Measurements from ENCODE around the gene KCNJ5.

The KCNJ5 gene

GRCh38 chr11:128957202-128957482 lies 66.0 kb downstream of the KCNJ5 start:
- no peak overlapping the region for H3K9ac ChIP-seq (ENCODE audit: insufficient read length, low read depth)
- H3K4me3 ChIP-seq (ENCODE audit: insufficient read length, low read depth) = no peak overlapping the region
- no peaks in the 10 kb centered on the region for H3K4me1 ChIP-seq (ENCODE audit: insufficient read depth, insufficient read length)
- DNase-seq (ENCODE audit: low read depth, low spot score) = no peak
- TF ChIP-seq ZNF274 (IDR thresholded peaks at IDR 0.05; ENCODE audit: low read depth, low read length) (no peak), YY1 (IDR thresholded peaks at IDR 0.05; ENCODE audit: insufficient read depth, insufficient read length) (no peak), SUZ12 (IDR thresholded peaks at IDR 0.05; ENCODE audit: extremely low read depth, insufficient read depth, insufficient read length) (no peak)
- no peaks in the 10 kb centered on the region for H3K27me3 ChIP-seq (ENCODE audit: insufficient read depth, insufficient read length)
- no peaks in the 10 kb centered on the region for H3K9me3 ChIP-seq (ENCODE audit: insufficient read depth, low read length)
- no peaks in the 10 kb centered on the region for H3K36me3 ChIP-seq (ENCODE audit: insufficient read depth, insufficient read length, low read length)

DNA sequence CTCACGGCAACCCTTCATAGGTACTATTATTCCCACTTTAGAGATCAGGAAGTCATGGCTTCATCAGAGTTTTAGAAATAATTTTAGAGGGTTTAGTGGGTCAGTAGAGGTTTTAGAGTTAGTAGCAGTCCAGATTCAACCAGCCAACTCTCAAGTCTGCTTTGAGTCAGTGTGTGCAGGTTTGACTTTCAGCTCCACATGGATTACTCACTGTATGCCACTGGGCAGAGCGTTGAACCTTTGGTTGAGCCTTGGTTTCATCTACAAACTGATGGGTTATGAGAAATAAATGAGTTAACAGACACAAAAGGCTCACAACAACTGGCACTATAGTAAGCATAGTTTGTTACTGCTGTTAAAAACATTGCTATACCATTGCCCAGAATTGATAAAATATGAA lies 70.5 kb downstream of the KCNJ5 start:
- Histone ChIP-seq H3K27me3 (ENCODE audit: insufficient read depth, insufficient read length) (no peaks in the 10 kb centered on the region), H3K4me3 (ENCODE audit: insufficient read length, low read depth) (no peak overlapping the region), H3K36me3 (ENCODE audit: insufficient read depth, insufficient read length, low read length) (no peaks in the 10 kb centered on the region), H3K9me3 (ENCODE audit: insufficient read depth, low read length) (no peaks in the 10 kb centered on the region), H3K4me1 (ENCODE audit: insufficient read depth, insufficient read length) (no peaks in the 10 kb centered on the region), H3K9ac (ENCODE audit: insufficient read length, low read depth) (no peak overlapping the region)
- DNase-seq (ENCODE audit: low read depth, low spot score) = no peak
- TF ChIP-seq YY1 (IDR thresholded peaks at IDR 0.05; ENCODE audit: insufficient read depth, insufficient read length) = no peak
- TF ChIP-seq ZNF274 (IDR thresholded peaks at IDR 0.05; ENCODE audit: low read depth, low read length) = no peak
- no peak for TF ChIP-seq SUZ12 (IDR thresholded peaks at IDR 0.05; ENCODE audit: extremely low read depth, insufficient read depth, insufficient read length)

DNA sequence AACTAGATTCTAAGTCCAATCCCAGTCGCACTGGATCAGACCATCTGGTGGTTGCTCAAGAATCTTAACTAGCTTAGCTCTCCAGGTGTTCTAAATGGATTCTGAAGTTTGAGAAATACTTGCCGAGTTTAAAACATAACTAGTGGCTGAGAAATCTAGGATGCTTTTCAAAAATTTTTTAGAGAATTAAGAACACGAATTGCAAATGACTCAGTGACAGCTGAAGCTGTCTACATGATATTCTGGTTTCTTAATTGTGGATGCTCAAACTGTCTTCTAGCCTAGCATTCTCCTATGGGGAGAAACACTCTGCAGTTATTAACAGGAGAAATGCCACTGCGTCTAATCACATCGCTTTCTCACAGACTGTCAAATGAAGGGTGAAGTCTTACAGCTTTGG lies 71.7 kb downstream of the KCNJ5 start:
- H3K36me3 ChIP-seq (ENCODE audit: insufficient read depth, insufficient read length, low read length) = no peaks in the 10 kb centered on the region
- no peak overlapping the region for H3K9ac ChIP-seq (ENCODE audit: insufficient read length, low read depth)
- H3K27me3 ChIP-seq (ENCODE audit: insufficient read depth, insufficient read length) = no peaks in the 10 kb centered on the region
- no peak for TF ChIP-seq SUZ12 (IDR thresholded peaks at IDR 0.05; ENCODE audit: extremely low read depth, insufficient read depth, insufficient read length)
- TF ChIP-seq YY1 (IDR thresholded peaks at IDR 0.05; ENCODE audit: insufficient read depth, insufficient read length) = no peak
- TF ChIP-seq ZNF274 (IDR thresholded peaks at IDR 0.05; ENCODE audit: low read depth, low read length) = no peak
- no peak overlapping the region for H3K4me3 ChIP-seq (ENCODE audit: insufficient read length, low read depth)
- DNase-seq (ENCODE audit: low read depth, low spot score) = no peak
- H3K9me3 ChIP-seq (ENCODE audit: insufficient read depth, low read length) = no peaks in the 10 kb centered on the region
- no peaks in the 10 kb centered on the region for H3K4me1 ChIP-seq (ENCODE audit: insufficient read depth, insufficient read length)

GRCh38 chr11:128963744-128964325 lies 72.7 kb downstream of the KCNJ5 start:
- peaks cover under 1% of the 10 kb centered on the region for H3K36me3 ChIP-seq (ENCODE audit: insufficient read depth, insufficient read length, low read length)
- H3K9ac ChIP-seq (ENCODE audit: insufficient read length, low read depth) = no peak overlapping the region
- no peaks in the 10 kb centered on the region for H3K4me1 ChIP-seq (ENCODE audit: insufficient read depth, insufficient read length)
- H3K27me3 ChIP-seq (ENCODE audit: insufficient read depth, insufficient read length) = no peaks in the 10 kb centered on the region
- DNase-seq (ENCODE audit: low read depth, low spot score) = no peak
- no peaks in the 10 kb centered on the region for H3K9me3 ChIP-seq (ENCODE audit: insufficient read depth, low read length)
- no peak overlapping the region for H3K4me3 ChIP-seq (ENCODE audit: insufficient read length, low read depth)
- TF ChIP-seq YY1 (IDR thresholded peaks at IDR 0.05; ENCODE audit: insufficient read depth, insufficient read length) (no peak), SUZ12 (IDR thresholded peaks at IDR 0.05; ENCODE audit: extremely low read depth, insufficient read depth, insufficient read length) (no peak)

DNA sequence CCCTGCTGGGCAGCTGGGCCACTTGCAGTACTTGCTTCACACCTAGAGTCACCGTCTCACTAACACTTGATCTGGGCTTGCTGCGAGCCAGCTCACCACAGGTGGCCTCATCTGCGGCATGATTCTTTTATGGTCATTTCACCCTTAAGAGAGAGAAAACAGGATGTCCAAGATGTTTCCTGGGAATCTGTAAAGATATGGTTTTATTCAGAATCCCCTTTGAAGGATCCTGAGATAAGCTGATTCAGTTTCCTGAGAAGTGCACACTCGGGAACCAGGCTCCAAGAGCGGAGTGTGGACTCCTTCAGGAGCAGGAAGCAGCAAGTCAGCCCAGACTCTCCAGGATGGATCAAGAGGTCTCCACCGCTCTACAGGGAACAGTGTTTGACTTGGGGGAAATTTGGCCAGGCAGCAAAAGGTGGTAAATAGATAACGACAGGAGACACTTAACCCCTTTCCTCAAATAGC lies 73.3 kb downstream of the KCNJ5 start:
- Histone ChIP-seq H3K4me3 (ENCODE audit: insufficient read length, low read depth) (no peak overlapping the region), H3K9me3 (ENCODE audit: insufficient read depth, low read length) (no peaks in the 10 kb centered on the region), H3K27me3 (ENCODE audit: insufficient read depth, insufficient read length) (no peaks in the 10 kb centered on the region), H3K36me3 (ENCODE audit: insufficient read depth, insufficient read length, low read length) (peaks cover 7% of the 10 kb centered on the region), H3K4me1 (ENCODE audit: insufficient read depth, insufficient read length) (no peaks in the 10 kb centered on the region), H3K9ac (ENCODE audit: insufficient read length, low read depth) (no peak overlapping the region)
- no peak for DNase-seq (ENCODE audit: low read depth, low spot score)
- TF ChIP-seq SUZ12 (IDR thresholded peaks at IDR 0.05; ENCODE audit: extremely low read depth, insufficient read depth, insufficient read length) (no peak), ZNF274 (IDR thresholded peaks at IDR 0.05; ENCODE audit: low read depth, low read length) (no peak), YY1 (IDR thresholded peaks at IDR 0.05; ENCODE audit: insufficient read depth, insufficient read length) (no peak)

GRCh38 chr11:128965485-128965884 lies 74.3 kb downstream of the KCNJ5 start:
- H3K4me1 ChIP-seq (ENCODE audit: insufficient read depth, insufficient read length) = no peaks in the 10 kb centered on the region
- no peak for TF ChIP-seq SUZ12 (IDR thresholded peaks at IDR 0.05; ENCODE audit: extremely low read depth, insufficient read depth, insufficient read length)
- TF ChIP-seq YY1 (IDR thresholded peaks at IDR 0.05; ENCODE audit: insufficient read depth, insufficient read length) = no peak
- TF ChIP-seq ZNF274 (IDR thresholded peaks at IDR 0.05; ENCODE audit: low read depth, low read length) = no peak
- DNase-seq (ENCODE audit: low read depth, low spot score) = no peak
- H3K9ac ChIP-seq (ENCODE audit: insufficient read length, low read depth) = no peak overlapping the region
- H3K27me3 ChIP-seq (ENCODE audit: insufficient read depth, insufficient read length) = no peaks in the 10 kb centered on the region
- H3K4me3 ChIP-seq (ENCODE audit: insufficient read length, low read depth) = no peak overlapping the region
- no peaks in the 10 kb centered on the region for H3K9me3 ChIP-seq (ENCODE audit: insufficient read depth, low read length)
- peaks cover 17% of the 10 kb centered on the region for H3K36me3 ChIP-seq (ENCODE audit: insufficient read depth, insufficient read length, low read length)

DNA sequence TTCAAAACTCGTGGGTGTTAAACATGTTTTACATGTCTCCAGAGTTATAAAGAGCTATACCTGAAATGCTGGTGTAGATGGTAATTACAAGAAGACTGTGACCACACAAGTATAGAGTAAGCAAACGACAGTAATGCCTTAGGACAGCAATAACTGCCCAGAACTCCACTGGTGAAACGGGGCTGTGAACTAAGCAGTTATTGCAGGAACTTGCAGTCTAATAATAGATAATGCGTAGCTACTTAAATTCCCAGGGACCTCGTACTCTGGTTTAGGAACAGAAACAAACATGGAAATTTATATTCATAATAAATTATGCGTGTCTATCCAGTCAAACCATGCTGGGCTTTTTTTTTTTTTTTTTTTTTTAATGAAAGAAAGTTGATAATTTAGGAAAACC lies 76.4 kb downstream of the KCNJ5 start:
- Histone ChIP-seq H3K9me3 (ENCODE audit: insufficient read depth, low read length) (no peaks in the 10 kb centered on the region), H3K4me1 (ENCODE audit: insufficient read depth, insufficient read length) (no peaks in the 10 kb centered on the region), H3K9ac (ENCODE audit: insufficient read length, low read depth) (no peak overlapping the region), H3K27me3 (ENCODE audit: insufficient read depth, insufficient read length) (no peaks in the 10 kb centered on the region), H3K36me3 (ENCODE audit: insufficient read depth, insufficient read length, low read length) (peaks cover 28% of the 10 kb centered on the region), H3K4me3 (ENCODE audit: insufficient read length, low read depth) (no peak overlapping the region)
- TF ChIP-seq SUZ12 (IDR thresholded peaks at IDR 0.05; ENCODE audit: extremely low read depth, insufficient read depth, insufficient read length) = no peak
- no peak for TF ChIP-seq YY1 (IDR thresholded peaks at IDR 0.05; ENCODE audit: insufficient read depth, insufficient read length)
- no peak for TF ChIP-seq ZNF274 (IDR thresholded peaks at IDR 0.05; ENCODE audit: low read depth, low read length)
- DNase-seq (ENCODE audit: low read depth, low spot score) = no peak

Measured in NT2/D1 (cell line).